PC-3 (cell line): Measurements from ENCODE around the gene SGMS1. TPM values are rescaled to one million over a fixed set of nuclear protein-coding genes. Genes with fewer than 3 reads are reported as not detected.

Experiments used
- ATAC-seq: fragments of 200-7000 bp; cut with Tn5 transposase; 2 replicates; pipeline ENCODE4 v1.9.1; 2020; ENCODE audit warnings: mild to moderate bottlenecking, moderate library complexity
- BruUV-seq: library from RNA; stranded (reverse); fragments of 400-500 nt; replicated peaks from 2 replicates; lab custom pipeline; 2021; lab: Mats Ljungman, UMichigan
- CTCF ChIA-PET: fragments of 300-600 bp; sonication (Branson Sonifier 250); formaldehyde crosslinking; loops from one replicate; lab custom pipeline; 2022; ENCODE audit warnings: antibody characterized with exemption; lab: Charles Lee
- POLR2A ChIA-PET: fragments of 300-600 bp; sonication (Branson Sonifier 250); formaldehyde crosslinking; loops from one replicate; lab custom pipeline; 2022; ENCODE audit warnings: antibody characterized with exemption; ENCODE audit not compliant: unreplicated experiment; lab: Charles Lee
- DNase-seq: peaks from one replicate; pipeline ENCODE4 v3.0.0-alpha.2; 2015
- H2AFZ ChIP-seq: fragments of 300-600 bp; sonication (generic); 2 replicates; pipeline ENCODE4 v1.6.0; 2016; ENCODE audit warnings: antibody characterized with exemption, low read length
- H3F3A ChIP-seq: fragments of 300-600 bp; sonication (generic); one replicate; pipeline ENCODE4 v1.6.0; 2017; ENCODE audit warnings: antibody characterized with exemption, low read length, control low read depth, mild to moderate bottlenecking; ENCODE audit not compliant: unreplicated experiment
- H3K27ac ChIP-seq: fragments of 300-600 bp; sonication (generic); 2 replicates; pipeline ENCODE4 v1.5.1; 2016; ENCODE audit warnings: mild to moderate bottlenecking, low read length
- H3K27me3 ChIP-seq: fragments of 300-600 bp; sonication (generic); 2 replicates; pipeline ENCODE4 v1.6.1; 2016; ENCODE audit warnings: low read length, mixed read lengths
- H3K36me3 ChIP-seq: fragments of 300-600 bp; sonication (generic); 2 replicates; pipeline ENCODE4 v1.6.1; 2016; ENCODE audit warnings: low read depth, mixed run types, low read length, mixed read lengths
- H3K4me1 ChIP-seq: fragments of 300-600 bp; sonication (generic); 2 replicates; pipeline ENCODE4 v1.5.1; 2016; ENCODE audit warnings: low read length; ENCODE audit not compliant: insufficient read depth
- H3K4me2 ChIP-seq: fragments of 300-600 bp; sonication (generic); 2 replicates; pipeline ENCODE4 v1.6.0; 2016; ENCODE audit warnings: low read length
- H3K4me3 ChIP-seq: fragments of 300-600 bp; sonication (generic); 2 replicates; pipeline ENCODE4 v1.5.1; 2016; ENCODE audit warnings: mild to moderate bottlenecking, low read length, mixed read lengths
- H3K79me2 ChIP-seq: fragments of 300-600 bp; sonication (generic); 2 replicates; pipeline ENCODE4 v1.6.1; 2017; ENCODE audit warnings: low read length, mixed read lengths
- H3K9ac ChIP-seq: fragments of 300-600 bp; sonication (generic); 2 replicates; pipeline ENCODE4 v1.6.0; 2016; ENCODE audit warnings: mild to moderate bottlenecking, low read length
- H3K9me2 ChIP-seq: fragments of 300-600 bp; sonication (generic); replicated peaks from 2 replicates; pipeline ENCODE4 v1.6.1; 2016; ENCODE audit warnings: mixed run types, low read length, mixed read lengths
- H3K9me3 ChIP-seq: fragments of 300-600 bp; sonication (generic); 2 replicates; pipeline ENCODE4 v1.6.1; 2016; ENCODE audit warnings: low read length, mixed read lengths
- H4K20me1 ChIP-seq: fragments of 300-600 bp; sonication (generic); 2 replicates; pipeline ENCODE4 v1.6.1; 2016; ENCODE audit warnings: low read length, mixed read lengths
- EZH2 ChIP-seq: fragments of 300-600 bp; sonication (generic); IDR thresholded peaks from one replicate; pipeline ENCODE4 v1.6.1; 2017; ENCODE audit warnings: antibody characterized with exemption, mild to moderate bottlenecking, low read length; ENCODE audit not compliant: unreplicated experiment
- EZH2phosphoT487 ChIP-seq: fragments of 300-600 bp; sonication (generic); IDR thresholded peaks from 2 replicates; pipeline ENCODE4 v1.6.1; 2018; ENCODE audit warnings: mild to moderate bottlenecking, antibody characterized with exemption, low read length, borderline replicate concordance
- intact Hi-C: fragments of 100-400 bp; cut with micrococcal nuclease; formaldehyde crosslinking; loops from 2 replicates; pipeline ENCODE4 v1.9.0; 2023
- total RNA-seq: library from RNA; depleted of rRNA; stranded (reverse); fragments of >200 nt; gene quantifications from 2 replicates; pipeline ENCODE4 v1.2.3, GENCODE V29; 2014
- TF ChIP-seq, protein P1 (sequence below): fragments of 300-600 bp; sonication (generic); conservative IDR thresholded peaks from 2 replicates; pipeline ENCODE4 v1.5.1; 2017; ENCODE audit warnings: antibody characterized with exemption, low read depth, mild to moderate bottlenecking, low read length

Gene SGMS1
- total RNA-seq, 1 experiment from 2014 or later = 61.4 TPM

- intact Hi-C loops = no loop called here
- H3K27me3 ChIP-seq = no peaks in the 10 kb centered on the region
- H3K9me3 ChIP-seq = no peaks in the 10 kb centered on the region
- no TSS peak for BruUV-seq
- no peak overlapping the region for H3K27ac ChIP-seq
- no peak overlapping the region for H3K4me2 ChIP-seq
- H3K4me1 ChIP-seq = peaks cover 11% of the 10 kb centered on the region
- H3K79me2 ChIP-seq = peaks cover 3% of the 10 kb centered on the region; the same call in 1 of the 2 replicates
- H3K36me3 ChIP-seq = 0 out of 2 replicates have a peak, but pooled peaks cover 9% of the 10 kb centered on the region
- no peak for DNase-seq
- H3K9ac ChIP-seq = no peak overlapping the region
- no peaks in the 10 kb centered on the region for H3K9me2 ChIP-seq
- no peak overlapping the region for H3K4me3 ChIP-seq
- ChIA-PET CTCF (no interaction called here), POLR2A (no interaction called here)
- TF ChIP-seq EZH2 (no peak), EZH2phosphoT487 (no peak)
- TF ChIP-seq, protein P1, sequence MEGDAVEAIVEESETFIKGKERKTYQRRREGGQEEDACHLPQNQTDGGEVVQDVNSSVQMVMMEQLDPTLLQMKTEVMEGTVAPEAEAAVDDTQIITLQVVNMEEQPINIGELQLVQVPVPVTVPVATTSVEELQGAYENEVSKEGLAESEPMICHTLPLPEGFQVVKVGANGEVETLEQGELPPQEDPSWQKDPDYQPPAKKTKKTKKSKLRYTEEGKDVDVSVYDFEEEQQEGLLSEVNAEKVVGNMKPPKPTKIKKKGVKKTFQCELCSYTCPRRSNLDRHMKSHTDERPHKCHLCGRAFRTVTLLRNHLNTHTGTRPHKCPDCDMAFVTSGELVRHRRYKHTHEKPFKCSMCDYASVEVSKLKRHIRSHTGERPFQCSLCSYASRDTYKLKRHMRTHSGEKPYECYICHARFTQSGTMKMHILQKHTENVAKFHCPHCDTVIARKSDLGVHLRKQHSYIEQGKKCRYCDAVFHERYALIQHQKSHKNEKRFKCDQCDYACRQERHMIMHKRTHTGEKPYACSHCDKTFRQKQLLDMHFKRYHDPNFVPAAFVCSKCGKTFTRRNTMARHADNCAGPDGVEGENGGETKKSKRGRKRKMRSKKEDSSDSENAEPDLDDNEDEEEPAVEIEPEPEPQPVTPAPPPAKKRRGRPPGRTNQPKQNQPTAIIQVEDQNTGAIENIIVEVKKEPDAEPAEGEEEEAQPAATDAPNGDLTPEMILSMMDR = no peak
- H3F3A ChIP-seq = no peaks in the 10 kb centered on the region
- ATAC-seq = no peak
- no peak overlapping the region for H2AFZ ChIP-seq
- no peaks in the 10 kb centered on the region for H4K20me1 ChIP-seq
Measured at GRCh38 chr10:50590935-50591334, 32.8 kb downstream of the SGMS1 start.

GRCh38 chr10:50586740-50587088 lies 37.0 kb downstream of the SGMS1 start:
- H2AFZ ChIP-seq = peak overlapping the region; percentile 65; the same call in 1 of the 2 replicates
- ChIA-PET POLR2A (interaction anchor here (0.6 kb wide), 1 partner anchor 260 kb away, joined by 3 read pairs; no protein-coding TSS in a partner anchor), CTCF (no interaction called here)
- H3K9ac ChIP-seq = no peak overlapping the region
- H4K20me1 ChIP-seq = no peaks in the 10 kb centered on the region
- no peaks in the 10 kb centered on the region for H3K9me2 ChIP-seq
- H3K9me3 ChIP-seq = no peaks in the 10 kb centered on the region
- TF ChIP-seq EZH2phosphoT487 (no peak), EZH2 (no peak)
- TF ChIP-seq, protein P1 = no peak
- peak overlapping the region; percentile 21 for H3K27ac ChIP-seq
- intact Hi-C loops = loop anchor here (1.0 kb wide), 1 partner anchor 38 kb away; no protein-coding TSS in a partner anchor
- BruUV-seq = no TSS peak
- no peak overlapping the region for H3K4me3 ChIP-seq
- peaks cover 10% of the 10 kb centered on the region; the same call in 1 of the 2 replicates for H3K79me2 ChIP-seq
- H3K27me3 ChIP-seq = no peaks in the 10 kb centered on the region
- H3K4me1 ChIP-seq = peaks cover 17% of the 10 kb centered on the region
- H3F3A ChIP-seq = no peaks in the 10 kb centered on the region
- DNase-seq = no peak
- H3K36me3 ChIP-seq = 0 out of 2 replicates have a peak, but pooled peaks cover 9% of the 10 kb centered on the region
- H3K4me2 ChIP-seq = peak overlapping the region; percentile 28
- no peak for ATAC-seq
